Measurements from ENCODE around the gene PROZ. TPM values are rescaled to one million over a fixed set of nuclear protein-coding genes. Genes with fewer than 3 reads are reported as not detected.

Gene PROZ
- total RNA-seq, 1 experiment from 2014 or later = not detected

DNA sequence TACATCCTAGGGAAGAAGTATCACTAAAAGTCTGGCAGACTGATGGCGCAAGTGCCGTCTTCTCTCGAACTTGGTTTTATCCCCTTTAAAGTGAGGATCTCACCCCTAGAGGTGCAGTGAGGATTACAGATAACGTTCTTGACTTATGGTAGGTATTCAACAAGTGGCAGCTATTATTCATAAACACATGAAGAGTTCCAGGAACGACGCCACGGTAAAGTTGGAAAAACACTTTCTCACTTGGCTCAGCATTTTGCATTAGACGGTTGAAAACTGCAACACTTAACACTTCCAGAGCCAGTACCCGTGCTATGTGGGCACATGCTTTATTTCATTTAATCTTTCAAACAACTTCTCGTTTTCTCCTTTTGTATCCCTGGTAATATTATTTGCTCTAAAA, 8.7 kb downstream of the PROZ start:
- H4K20me1 ChIP-seq (ENCODE audit: low read length) = no peaks in the 10 kb centered on the region
- H3K27ac ChIP-seq (ENCODE audit: low read length) = no peak overlapping the region
- no peaks in the 10 kb centered on the region for H3K4me1 ChIP-seq (ENCODE audit: insufficient read depth, low read length)
- H3K27me3 ChIP-seq (ENCODE audit: low read length) = no peaks in the 10 kb centered on the region
- no peaks in the 10 kb centered on the region for H3F3A ChIP-seq (ENCODE audit: low read length, unreplicated experiment)
- no peak overlapping the region for H3K9ac ChIP-seq (ENCODE audit: low read length)
- POLR2A ChIA-PET (ENCODE audit: unreplicated experiment) = no interaction called here
- no peak overlapping the region for H3K4me2 ChIP-seq (ENCODE audit: low read length)
- no peak overlapping the region for H3K4me3 ChIP-seq (ENCODE audit: low read length)
- H3K36me3 ChIP-seq (ENCODE audit: low read depth, low read length) = no peaks in the 10 kb centered on the region
- no peak overlapping the region for H2AFZ ChIP-seq (ENCODE audit: low read length)
- TF ChIP-seq CTCF (conservative IDR thresholded peaks at IDR 0.05; ENCODE audit: low read depth, low read length) = no peak
- TF ChIP-seq EZH2phosphoT487 (IDR thresholded peaks at IDR 0.05; ENCODE audit: borderline replicate concordance, low read length) = no peak
- TF ChIP-seq EZH2 (IDR thresholded peaks at IDR 0.05; ENCODE audit: low read length, unreplicated experiment) = no peak
- H3K79me2 ChIP-seq (ENCODE audit: low read length) = no peaks in the 10 kb centered on the region
- CTCF ChIA-PET = no interaction called here
- DNase-seq (no peak), ATAC-seq (no peak)
- H3K9me2 ChIP-seq (replicated peaks; ENCODE audit: low read length) = no peaks in the 10 kb centered on the region
- no peaks in the 10 kb centered on the region for H3K9me3 ChIP-seq (ENCODE audit: low read length)
- intact Hi-C loops (cut with micrococcal nuclease) = no loop called here
- no TSS peak for BruUV-seq (replicated peaks)

GRCh38 chr13:113167575-113167974, 9.1 kb downstream of the PROZ start:
- Histone ChIP-seq H3K4me3 (ENCODE audit: low read length) (no peak overlapping the region), H3K4me2 (ENCODE audit: low read length) (no peak overlapping the region), H3K4me1 (ENCODE audit: insufficient read depth, low read length) (no peaks in the 10 kb centered on the region), H3K9me3 (ENCODE audit: low read length) (no peaks in the 10 kb centered on the region), H3K36me3 (ENCODE audit: low read depth, low read length) (no peaks in the 10 kb centered on the region), H3K27me3 (ENCODE audit: low read length) (no peaks in the 10 kb centered on the region), H3K9ac (ENCODE audit: low read length) (no peak overlapping the region), H3K9me2 (replicated peaks; ENCODE audit: low read length) (no peaks in the 10 kb centered on the region), H2AFZ (ENCODE audit: low read length) (no peak overlapping the region), H4K20me1 (ENCODE audit: low read length) (no peaks in the 10 kb centered on the region), H3K79me2 (ENCODE audit: low read length) (no peaks in the 10 kb centered on the region), H3F3A (ENCODE audit: low read length, unreplicated experiment) (no peaks in the 10 kb centered on the region), H3K27ac (ENCODE audit: low read length) (no peak overlapping the region)
- ATAC-seq (no peak), DNase-seq (no peak)
- POLR2A ChIA-PET (ENCODE audit: unreplicated experiment) = no interaction called here
- BruUV-seq (replicated peaks) = no TSS peak
- CTCF ChIA-PET = no interaction called here
- TF ChIP-seq EZH2phosphoT487 (IDR thresholded peaks at IDR 0.05; ENCODE audit: borderline replicate concordance, low read length) = no peak
- TF ChIP-seq CTCF (conservative IDR thresholded peaks at IDR 0.05; ENCODE audit: low read depth, low read length) = no peak
- TF ChIP-seq EZH2 (IDR thresholded peaks at IDR 0.05; ENCODE audit: low read length, unreplicated experiment) = no peak
- intact Hi-C loops (cut with micrococcal nuclease) = no loop called here

GRCh38 chr13:113168211-113168610, 9.8 kb downstream of the PROZ start:
- DNase-seq = no peak
- POLR2A ChIA-PET (ENCODE audit: unreplicated experiment) = no interaction called here

More at GRCh38 chr13:113168211-113168610, 9.8 kb downstream of the PROZ start:
- Histone ChIP-seq H3K9me3 (ENCODE audit: low read length) (no peaks in the 10 kb centered on the region), H3K79me2 (ENCODE audit: low read length) (no peaks in the 10 kb centered on the region), H3K4me1 (ENCODE audit: insufficient read depth, low read length) (no peaks in the 10 kb centered on the region), H3K9me2 (replicated peaks; ENCODE audit: low read length) (no peaks in the 10 kb centered on the region), H3K4me3 (ENCODE audit: low read length) (no peak overlapping the region), H3K36me3 (ENCODE audit: low read depth, low read length) (no peaks in the 10 kb centered on the region), H3K9ac (ENCODE audit: low read length) (no peak overlapping the region), H4K20me1 (ENCODE audit: low read length) (no peaks in the 10 kb centered on the region), H3F3A (ENCODE audit: low read length, unreplicated experiment) (no peaks in the 10 kb centered on the region), H3K4me2 (ENCODE audit: low read length) (no peak overlapping the region), H3K27ac (ENCODE audit: low read length) (no peak overlapping the region), H3K27me3 (ENCODE audit: low read length) (no peaks in the 10 kb centered on the region), H2AFZ (ENCODE audit: low read length) (no peak overlapping the region)
- TF ChIP-seq EZH2 (IDR thresholded peaks at IDR 0.05; ENCODE audit: low read length, unreplicated experiment) (no peak), EZH2phosphoT487 (IDR thresholded peaks at IDR 0.05; ENCODE audit: borderline replicate concordance, low read length) (no peak), CTCF (conservative IDR thresholded peaks at IDR 0.05; ENCODE audit: low read depth, low read length) (no peak)
- no peak for ATAC-seq
- intact Hi-C loops (cut with micrococcal nuclease) = no loop called here
- BruUV-seq (replicated peaks) = no TSS peak
- CTCF ChIA-PET = no interaction called here

Data from PC-3 (cell line).